ACC112 (cell line): ENCODE results near the gene RAB18.

Source experiments
- H2AFZ ChIP-seq: fragments of 200-600 bp; sonication (generic); one replicate; pipeline ENCODE4 v1.6.0; 2017; ENCODE audit warnings: antibody characterized with exemption, low read length; ENCODE audit not compliant: unreplicated experiment
- H3K27ac ChIP-seq: fragments of 200-600 bp; sonication (generic); 2 replicates; pipeline ENCODE4 v1.5.1; 2014; ENCODE audit warnings: low read depth, mild to moderate bottlenecking, antibody characterized with exemption, low read length, moderate library complexity
- H3K27me3 ChIP-seq: fragments of 200-600 bp; sonication (generic); 2 replicates; pipeline ENCODE4 v1.6.1; 2014; ENCODE audit warnings: mild to moderate bottlenecking, antibody characterized with exemption, low read length, moderate library complexity, mixed read lengths; ENCODE audit not compliant: insufficient read depth
- H3K36me3 ChIP-seq: fragments of 200-600 bp; sonication (generic); 2 replicates; pipeline ENCODE4 v1.6.1; 2016; ENCODE audit warnings: mild to moderate bottlenecking, antibody characterized with exemption, low read length, moderate library complexity, mixed read lengths; ENCODE audit not compliant: insufficient read depth
- H3K4me1 ChIP-seq: fragments of 200-600 bp; sonication (generic); one replicate; pipeline ENCODE4 v1.6.1; 2016; ENCODE audit warnings: low read length, mixed read lengths; ENCODE audit not compliant: insufficient read depth, unreplicated experiment, control insufficient read depth
- H3K4me3 ChIP-seq: fragments of 200-600 bp; sonication (generic); 2 replicates; pipeline ENCODE4 v1.5.1; 2014; ENCODE audit warnings: mild to moderate bottlenecking, low read depth, low read length
- H3K79me2 ChIP-seq: fragments of 200-600 bp; sonication (generic); one replicate; pipeline ENCODE4 v1.6.0; 2016; ENCODE audit warnings: low read length; ENCODE audit not compliant: control insufficient read depth, unreplicated experiment, insufficient read depth

The RAB18 gene

DNA sequence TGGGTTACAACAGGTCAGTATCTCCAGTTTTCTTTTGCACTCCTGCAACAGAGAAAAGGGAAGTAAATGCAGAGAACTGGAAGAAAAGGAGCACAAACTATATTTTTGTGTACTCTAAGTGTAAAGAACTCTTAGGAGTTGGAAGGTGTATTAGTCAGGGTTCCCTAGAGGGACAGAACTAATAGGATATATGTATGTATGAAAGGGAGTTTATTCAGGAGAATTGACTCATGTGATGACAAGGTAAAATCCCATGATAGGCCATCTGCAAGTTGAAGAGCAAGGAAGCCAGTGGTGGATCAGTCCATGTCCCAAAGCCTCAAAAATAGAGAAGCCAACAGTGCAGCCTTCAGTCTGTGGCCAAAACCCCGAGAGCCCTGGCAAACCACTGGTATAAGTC, 22.6 kb upstream of the RAB18 start:
- H3K27ac ChIP-seq = no peak overlapping the region

DNA sequence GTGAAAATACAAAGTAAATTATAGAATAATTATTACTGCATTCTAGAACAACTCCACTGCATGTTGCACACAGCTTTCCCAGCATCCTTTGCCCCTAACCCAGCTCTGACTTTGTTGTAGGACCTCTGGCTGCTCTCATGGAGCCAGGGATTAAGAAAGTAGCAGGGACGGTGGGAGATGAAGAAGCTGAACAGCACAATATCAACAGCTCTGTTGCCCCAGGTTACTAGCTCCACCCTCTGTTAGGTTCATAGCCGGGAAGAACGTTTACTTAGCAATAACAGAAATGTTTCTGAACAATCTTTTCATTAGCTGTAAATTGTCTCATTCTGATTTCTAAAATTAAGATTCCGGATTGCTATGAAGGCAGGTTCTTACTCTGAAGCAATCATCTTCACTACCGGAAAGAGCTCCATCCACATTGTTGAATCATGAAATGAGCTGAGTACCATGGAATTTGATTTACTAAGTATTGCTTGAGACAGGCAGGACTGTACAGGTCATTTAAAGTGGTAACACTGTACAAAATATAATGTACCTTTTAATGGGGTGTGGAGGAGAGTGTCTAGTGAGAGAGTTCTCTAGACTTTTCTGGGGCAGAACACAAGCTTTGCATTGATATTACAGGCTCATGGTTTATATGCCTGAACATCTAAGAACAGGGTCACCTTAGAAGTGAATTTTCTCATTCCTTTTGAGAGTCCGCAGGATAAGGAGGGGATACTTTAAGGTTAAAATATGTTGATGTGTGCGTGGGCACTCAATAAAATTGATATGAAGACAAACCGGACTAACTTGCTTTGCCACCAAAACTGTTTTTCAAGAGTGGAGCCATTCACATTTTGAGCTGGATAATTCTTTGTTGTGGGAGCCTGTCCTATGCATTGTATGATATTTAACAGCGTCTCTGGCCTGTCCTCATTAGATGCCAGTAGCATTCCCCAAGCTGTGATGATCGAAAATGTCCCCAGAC, 20.8 kb upstream of the RAB18 start:
- no peaks in the 10 kb centered on the region for H3K79me2 ChIP-seq
- no peaks in the 10 kb centered on the region for H3K36me3 ChIP-seq
- no peak overlapping the region for H2AFZ ChIP-seq
- H3K27me3 ChIP-seq = peaks cover 60% of the 10 kb centered on the region
- no peak overlapping the region for H3K27ac ChIP-seq
- H3K4me1 ChIP-seq = no peaks in the 10 kb centered on the region
- H3K4me3 ChIP-seq = no peak overlapping the region

More for the DNA sequence above, 22.6 kb upstream of the RAB18 start:
- Histone ChIP-seq H2AFZ (no peak overlapping the region), H3K4me3 (no peak overlapping the region), H3K4me1 (no peaks in the 10 kb centered on the region), H3K79me2 (no peaks in the 10 kb centered on the region), H3K36me3 (no peaks in the 10 kb centered on the region), H3K27me3 (peaks cover 45% of the 10 kb centered on the region)

GRCh38 chr10:27485368-27485767, 18.7 kb upstream of the RAB18 start:
- no peak overlapping the region for H2AFZ ChIP-seq
- H3K4me3 ChIP-seq = no peak overlapping the region
- peaks cover 62% of the 10 kb centered on the region for H3K27me3 ChIP-seq
- H3K36me3 ChIP-seq = no peaks in the 10 kb centered on the region
- no peaks in the 10 kb centered on the region for H3K79me2 ChIP-seq
- H3K4me1 ChIP-seq = no peaks in the 10 kb centered on the region
- H3K27ac ChIP-seq = no peak overlapping the region

DNA sequence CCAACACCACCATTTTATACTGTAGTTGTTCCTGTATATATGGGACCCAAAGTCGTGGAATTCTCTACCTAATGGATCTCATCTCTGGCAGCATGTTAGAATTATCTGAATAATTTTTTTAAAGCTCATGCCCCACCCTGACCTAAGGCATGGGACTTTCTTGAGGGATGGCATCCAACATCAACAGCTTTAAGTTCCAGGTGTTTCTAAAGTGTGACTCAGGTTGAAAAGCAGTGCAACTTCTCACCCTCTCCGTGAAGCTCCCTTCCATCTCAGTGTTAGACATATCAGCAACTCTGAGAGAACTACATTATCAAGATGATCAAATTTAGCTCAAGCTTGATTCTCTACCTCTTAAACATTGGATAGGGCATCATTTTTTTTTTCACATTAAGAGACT, 18.1 kb upstream of the RAB18 start:
- no peaks in the 10 kb centered on the region for H3K4me1 ChIP-seq
- no peak overlapping the region for H3K4me3 ChIP-seq
- H3K79me2 ChIP-seq = no peaks in the 10 kb centered on the region
- H3K27ac ChIP-seq = no peak overlapping the region
- H3K27me3 ChIP-seq = peaks cover 66% of the 10 kb centered on the region
- H3K36me3 ChIP-seq = no peaks in the 10 kb centered on the region
- no peak overlapping the region for H2AFZ ChIP-seq

- no peak overlapping the region for H3K4me3 ChIP-seq
- no peaks in the 10 kb centered on the region for H3K79me2 ChIP-seq
- H3K27me3 ChIP-seq = peaks cover 76% of the 10 kb centered on the region
- H3K4me1 ChIP-seq = no peaks in the 10 kb centered on the region
- H3K27ac ChIP-seq = no peak overlapping the region
- no peak overlapping the region for H2AFZ ChIP-seq
- H3K36me3 ChIP-seq = no peaks in the 10 kb centered on the region
Measured at GRCh38 chr10:27490807-27491206, 13.3 kb upstream of the RAB18 start.

DNA sequence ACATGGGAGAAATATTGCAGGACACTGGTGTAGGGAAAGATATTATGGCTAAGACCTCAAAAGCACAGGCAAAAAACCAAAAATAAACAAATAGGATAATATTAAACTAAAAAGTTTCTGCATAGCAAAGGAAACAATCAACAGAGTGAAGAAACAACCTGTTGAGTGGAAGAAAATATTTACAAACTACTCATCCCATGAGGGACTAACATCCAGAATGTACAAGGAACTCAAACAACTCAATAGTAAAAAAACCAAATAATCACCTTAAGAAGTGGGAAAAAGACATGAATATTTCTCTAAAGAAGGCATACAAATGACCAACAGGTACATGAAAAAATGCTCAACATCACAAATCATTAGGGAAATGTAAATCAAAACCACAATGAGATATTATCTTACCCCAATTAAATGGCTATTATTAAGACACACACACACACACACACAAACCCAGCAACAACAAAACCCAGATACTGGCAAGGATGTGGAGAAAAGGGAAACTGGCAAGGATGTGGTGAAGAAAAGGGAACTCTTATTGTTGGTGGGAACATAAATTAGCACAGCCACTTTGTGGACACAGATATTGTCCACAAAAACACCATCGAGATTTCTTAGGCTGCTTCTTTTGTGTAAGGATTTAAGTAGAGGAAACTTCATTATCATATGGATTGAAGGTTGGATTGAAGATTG, 9.8 kb upstream of the RAB18 start:
- Histone ChIP-seq H3K4me1 (no peaks in the 10 kb centered on the region), H3K79me2 (no peaks in the 10 kb centered on the region), H2AFZ (no peak overlapping the region), H3K27ac (no peak overlapping the region), H3K27me3 (peaks cover 83% of the 10 kb centered on the region), H3K4me3 (no peak overlapping the region), H3K36me3 (no peaks in the 10 kb centered on the region)

DNA sequence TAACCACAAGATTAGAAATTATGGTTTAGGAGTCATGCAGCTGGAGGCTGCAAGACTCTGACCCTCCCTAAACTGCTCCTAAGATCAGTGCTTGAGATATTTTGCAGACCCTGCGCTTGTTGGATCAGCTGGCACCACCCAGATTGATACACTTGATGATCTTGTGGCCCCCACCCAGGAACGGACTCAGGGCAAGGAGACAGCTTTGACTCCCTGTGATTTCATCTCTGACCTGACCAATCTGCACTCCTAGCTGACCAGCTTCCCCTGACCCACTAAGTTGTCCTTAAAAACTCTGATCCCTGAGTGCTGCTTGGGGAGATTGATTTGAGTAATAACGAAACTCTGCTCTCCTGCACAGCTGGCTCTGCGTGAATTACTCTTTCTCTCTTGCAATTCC, 8.0 kb upstream of the RAB18 start:
- H3K27ac ChIP-seq = no peak overlapping the region
- no peaks in the 10 kb centered on the region for H3K36me3 ChIP-seq
- no peaks in the 10 kb centered on the region for H3K4me1 ChIP-seq
- H3K27me3 ChIP-seq = peaks cover 87% of the 10 kb centered on the region
- H3K79me2 ChIP-seq = no peaks in the 10 kb centered on the region
- no peak overlapping the region for H2AFZ ChIP-seq
- no peak overlapping the region for H3K4me3 ChIP-seq

DNA sequence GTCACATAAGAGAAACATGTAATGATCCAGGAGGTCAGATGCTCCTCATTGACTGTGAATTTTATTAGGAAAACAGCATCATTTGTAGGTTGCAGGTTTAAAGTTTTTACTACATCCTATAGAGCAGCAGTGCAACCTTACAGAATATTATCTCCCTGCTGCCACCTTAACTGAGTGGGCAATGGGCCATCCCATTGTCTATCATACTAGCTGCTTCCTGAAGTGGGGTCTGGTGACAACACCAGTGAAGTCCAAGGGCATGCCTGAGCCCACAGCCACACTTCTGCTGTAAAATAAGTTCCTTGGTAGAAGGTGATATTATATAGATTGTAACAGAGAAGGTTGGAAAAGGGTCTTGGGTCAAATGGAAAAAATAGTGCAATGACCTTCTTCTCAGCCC, 4.0 kb upstream of the RAB18 start:
- Histone ChIP-seq H3K27me3 (peaks cover 54% of the 10 kb centered on the region), H3K4me1 (no peaks in the 10 kb centered on the region), H3K4me3 (no peak overlapping the region), H2AFZ (no peak overlapping the region), H3K27ac (no peak overlapping the region), H3K79me2 (peaks cover 9% of the 10 kb centered on the region), H3K36me3 (no peaks in the 10 kb centered on the region)

- peaks cover 46% of the 10 kb centered on the region for H3K27me3 ChIP-seq
- no peak overlapping the region for H3K27ac ChIP-seq
Measured at GRCh38 chr10:27500886-27501285, 3.2 kb upstream of the RAB18 start.

DNA sequence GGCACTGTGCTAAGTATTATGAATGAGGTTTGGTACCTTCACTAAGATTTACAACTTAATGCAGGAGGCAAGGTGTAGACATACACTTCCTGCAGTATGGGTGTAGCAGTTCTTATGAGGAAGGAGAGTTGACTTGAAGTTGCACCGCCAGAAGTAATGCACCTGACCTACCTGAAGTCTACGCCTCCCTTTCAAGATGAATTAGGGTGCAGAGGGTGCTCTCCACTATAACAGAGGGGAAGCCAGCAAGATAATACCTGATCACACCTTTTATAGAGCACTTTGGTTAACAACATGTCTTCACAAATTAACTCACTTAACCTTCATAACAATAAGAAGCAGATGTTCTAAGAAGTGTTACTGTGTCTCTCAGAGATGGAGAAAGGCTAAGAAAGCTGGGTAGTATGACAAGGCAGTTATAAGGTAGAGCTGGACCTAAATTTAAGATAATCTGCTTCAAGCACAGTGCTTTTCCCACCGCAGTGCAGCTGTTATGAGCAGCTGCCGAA, 552 bp upstream of the RAB18 start:
- no peak overlapping the region for H3K27ac ChIP-seq

More at GRCh38 chr10:27500886-27501285, 3.2 kb upstream of the RAB18 start:
- Histone ChIP-seq H3K36me3 (no peaks in the 10 kb centered on the region), H3K4me1 (peaks cover 4% of the 10 kb centered on the region), H3K79me2 (peaks cover 17% of the 10 kb centered on the region), H2AFZ (no peak overlapping the region), H3K4me3 (no peak overlapping the region)

More for the DNA sequence above, 552 bp upstream of the RAB18 start:
- Histone ChIP-seq H3K79me2 (peaks cover 44% of the 10 kb centered on the region), H3K27me3 (peaks cover 24% of the 10 kb centered on the region), H3K36me3 (peaks cover 5% of the 10 kb centered on the region; the same call in 1 of the 2 replicates), H2AFZ (peak overlapping the region; percentile 86), H3K4me1 (peaks cover 11% of the 10 kb centered on the region), H3K4me3 (peak overlapping the region; percentile 87)
